Endothelial cell of umbilical vein (primary cell): ENCODE data around the gene ZNF491. TPM values are rescaled to one million over a fixed set of nuclear protein-coding genes. Genes with fewer than 3 reads are reported as not detected.

Source experiments
- BruUV-seq: library from RNA; stranded (reverse); fragments of 400-500 nt; replicated peaks from 2 replicates; lab custom pipeline; 2021; lab: Mats Ljungman, UMichigan
- CTCF ChIA-PET: fragments of 300-600, 350-600 bp; sonication (Branson Sonifier 250); formaldehyde crosslinking; loops from one replicate; lab custom pipeline; 2021; ENCODE audit warnings: antibody characterized with exemption, inconsistent platforms; lab: Charles Lee
- POLR2A ChIA-PET: fragments of 300-600, 350-600 bp; sonication (Branson Sonifier 250); formaldehyde crosslinking; loops from one replicate; lab custom pipeline; 2021; ENCODE audit warnings: antibody characterized with exemption, inconsistent platforms; lab: Charles Lee
- DNase-seq: peaks from one replicate; pipeline ENCODE4 v3.0.0-alpha.2; 2011; ENCODE audit warnings: low read depth, low spot score
- FAIRE-seq: peaks from 2 replicates; lab custom pipeline; 2011; peaks lifted over from hg19 to GRCh38; lab: Jason Lieb, UNC
- H2AFZ ChIP-seq: 2 replicates; pipeline ENCODE4 v1.6.0; 2012; ENCODE audit warnings: low read depth, low read length, control low read depth, inconsistent platforms
- H3K27ac ChIP-seq: 2 replicates; pipeline ENCODE4 v1.5.1; 2011; ENCODE audit warnings: low read depth, mild to moderate bottlenecking, control low read depth, low read length, moderate library complexity; ENCODE audit not compliant: insufficient read depth
- H3K27me3 ChIP-seq, 2 experiments: 2 replicates each; pipeline versions ENCODE4 v1.6.0 to v1.6.1; 2011; ENCODE audit warnings: low read length in 2 of 2, mixed read lengths in 1 of 2; ENCODE audit not compliant: control insufficient read depth in 2 of 2, insufficient read depth in 2 of 2
- H3K36me3 ChIP-seq, 2 experiments: 2 replicates in 1 of 2; 3 replicates in 1 of 2; pipeline ENCODE4 v1.5.1; 2011; ENCODE audit warnings: low read length in 2 of 2, mild to moderate bottlenecking in 1 of 2, moderate library complexity in 1 of 2; ENCODE audit not compliant: control insufficient read depth in 2 of 2, insufficient read depth in 2 of 2; ENCODE audit errors: extremely low read depth in 1 of 2
- H3K4me1 ChIP-seq: 3 replicates; pipeline ENCODE4 v1.5.1; 2011; ENCODE audit warnings: mild to moderate bottlenecking, low read length; ENCODE audit not compliant: control insufficient read depth, insufficient read depth; ENCODE audit errors: extremely low read depth
- H3K4me2 ChIP-seq: 2 replicates; pipeline ENCODE4 v1.6.1; 2011; ENCODE audit warnings: low read length, control low read depth, mixed read lengths; ENCODE audit not compliant: insufficient read depth
- H3K4me3 ChIP-seq, 3 experiments: fragments of 200-600 bp in 1 of 3; sonication (generic), shearing (Covaris generic) in 1 of 3; replicated peaks in 1 of 3; 2 replicates each; pipeline ENCODE4 v1.5.1; 2011 to 2016; ENCODE audit warnings: control low read depth in 3 of 3, low read length in 3 of 3, mild to moderate bottlenecking in 2 of 3, inconsistent platforms in 1 of 3, low read depth in 1 of 3, moderate library complexity in 1 of 3; ENCODE audit not compliant: insufficient read depth in 1 of 3
- H3K79me2 ChIP-seq: 2 replicates; pipeline ENCODE4 v1.6.0; 2012; ENCODE audit warnings: low read length, inconsistent platforms; ENCODE audit not compliant: control insufficient read depth, insufficient read depth
- H3K9ac ChIP-seq: replicated peaks from 2 replicates; pipeline ENCODE3; 2011; ENCODE audit warnings: low read length, control low read depth; ENCODE audit not compliant: insufficient read depth; ENCODE audit errors: extremely low read depth
- H3K9me1 ChIP-seq: replicated peaks from 3 replicates; pipeline ENCODE4 v1.6.0; 2011; ENCODE audit warnings: mild to moderate bottlenecking, low read length; ENCODE audit not compliant: control insufficient read depth, insufficient read depth; ENCODE audit errors: extremely low read depth
- H3K9me3 ChIP-seq: replicated peaks from 2 replicates; pipeline ENCODE4 v1.5.1; 2012; ENCODE audit warnings: low read length, inconsistent platforms; ENCODE audit not compliant: control insufficient read depth, insufficient read depth
- H4K20me1 ChIP-seq: replicated peaks from 2 replicates; pipeline ENCODE3; 2011; ENCODE audit warnings: mild to moderate bottlenecking, low read length; ENCODE audit not compliant: control insufficient read depth, insufficient read depth; ENCODE audit errors: extremely low read depth
- CTCF ChIP-seq, 2 donors: IDR thresholded peaks; 1 replicate in 1 of 2; 2 replicates in 1 of 2; pipeline ENCODE4 v1.5.1; 2011; ENCODE audit warnings: low read length in 2 of 2, mild to moderate bottlenecking in 2 of 2, moderate library complexity in 2 of 2, control low read depth in 1 of 2, inconsistent platforms in 1 of 2, low read depth in 1 of 2; ENCODE audit not compliant: insufficient read depth in 1 of 2; ENCODE audit errors: extremely low read depth in 1 of 2
- EZH2 ChIP-seq: IDR thresholded peaks from 2 replicates; pipeline ENCODE4 v1.6.1; 2012; ENCODE audit warnings: borderline replicate concordance, low read depth, mild to moderate bottlenecking, moderate library complexity, low read length, inconsistent platforms; ENCODE audit not compliant: severe bottlenecking
- FOS ChIP-seq: IDR thresholded peaks from 2 replicates; pipeline ENCODE4 v1.6.1; 2011; ENCODE audit warnings: mild to moderate bottlenecking, low read length, moderate library complexity, borderline replicate concordance; ENCODE audit not compliant: insufficient read depth
- GATA2 ChIP-seq: IDR thresholded peaks from 2 replicates; pipeline ENCODE4 v1.7.0; 2011; ENCODE audit warnings: low read depth, mild to moderate bottlenecking, moderate library complexity, mixed read lengths, low read length; ENCODE audit not compliant: insufficient read length, insufficient read depth
- JUN ChIP-seq: IDR thresholded peaks from 2 replicates; pipeline ENCODE4 v1.6.1; 2011; ENCODE audit warnings: borderline replicate concordance, low read depth; ENCODE audit not compliant: insufficient read length, insufficient read depth
- MAX ChIP-seq: IDR thresholded peaks from 2 replicates; pipeline ENCODE4 v1.6.1; 2011; ENCODE audit not compliant: insufficient read depth, insufficient read length
- MYC ChIP-seq: IDR thresholded peaks from one replicate; pipeline ENCODE4 v1.6.1; 2011; ENCODE audit warnings: mild to moderate bottlenecking, low read depth, low read length
- POLR2A ChIP-seq: IDR thresholded peaks from 2 replicates; pipeline ENCODE4 v1.6.1; 2012; ENCODE audit warnings: low read depth, mild to moderate bottlenecking, control low read depth, low read length
- POLR2AphosphoS5 ChIP-seq: IDR thresholded peaks from 2 replicates; pipeline ENCODE4 v1.6.1; 2012; ENCODE audit warnings: low read depth, mild to moderate bottlenecking, control low read depth, low read length, moderate library complexity; ENCODE audit not compliant: insufficient read depth
- dilution Hi-C: fragments of 300-500 bp; cut with MboI; formaldehyde crosslinking; loops from one replicate; pipeline ENCODE4 v1.15.0; 2019; ENCODE audit warnings: low sequenced_read_pairs; ENCODE audit not compliant: extremely low pct_ligation_motif_present
- intact Hi-C: fragments of 100-400 bp; cut with micrococcal nuclease; formaldehyde crosslinking; loops from one replicate; pipeline ENCODE4 v1.10.0; 2022
- polyA plus RNA-seq, 4 experiments: library from polyadenylated mRNA; depleted of rRNA in 3 of 4; stranded (reverse) in 3 of 4; unstranded in 1 of 4; fragments of >200 nt; gene quantifications; 2 replicates each; pipeline versions ENCODE4 v1.2.1 to v1.2.3, GENCODE V29; 2011 to 2012; ENCODE audit warnings: missing spikeins in 1 of 4
- total RNA-seq: library from RNA; stranded (reverse); gene quantifications from 2 replicates; pipeline ENCODE4 v1.2.3, GENCODE V29; 2021

Gene ZNF491
- total and polyA plus RNA-seq, 2 donors (not counting 3 experiments of a cell fraction or from before 2014, with no cell fraction given): 0.55 to 1.1 TPM

- ChIA-PET POLR2A (no interaction called here), CTCF (no interaction called here)
- Histone ChIP-seq H3K36me3 (no peaks in the 10 kb centered on the region), H3K79me2 (no peaks in the 10 kb centered on the region), H3K4me3 (no peak overlapping the region), H3K9ac (no peak overlapping the region), H3K9me1 (no peaks in the 10 kb centered on the region), H3K4me2 (no peak overlapping the region), H3K9me3 (peaks cover 3% of the 10 kb centered on the region), H3K27me3 (no peaks in the 10 kb centered on the region), H4K20me1 (no peaks in the 10 kb centered on the region), H3K4me1 (no peaks in the 10 kb centered on the region), H2AFZ (no peak overlapping the region), H3K27ac (no peak overlapping the region)
- no peak for DNase-seq
- FAIRE-seq: no peak
- no peak for TF ChIP-seq POLR2AphosphoS5
- no peak for TF ChIP-seq FOS
- TF ChIP-seq MYC: no peak
- no peak for TF ChIP-seq JUN
- no peak for TF ChIP-seq EZH2
- no peak for TF ChIP-seq CTCF (IDR thresholded peaks at IDR 0.05; ENCODE audit: extremely low read depth in 1 of 2, insufficient read depth in 1 of 2, low read depth in 1 of 2, low read length in 2 of 2)
- TF ChIP-seq MAX: no peak
- no peak for TF ChIP-seq POLR2A
- TF ChIP-seq GATA2: no peak
- dilution Hi-C loops (no loop called here), intact Hi-C loops (no loop called here)
- BruUV-seq: no TSS peak
Measured at GRCh38 chr19:11756965-11757364, 41.4 kb upstream of the ZNF491 start.
